IPS-18a (cell line): ENCODE data around the gene MGLL.

ENCODE experiments used
- H3K27ac ChIP-seq: one replicate; pipeline ENCODE4 v1.5.1; 2013; ENCODE audit warnings: low read length
- H3K27me3 ChIP-seq: one replicate; pipeline ENCODE4 v1.6.1; 2013; ENCODE audit warnings: mild to moderate bottlenecking, low read length; ENCODE audit not compliant: control insufficient read depth, insufficient read depth
- H3K36me3 ChIP-seq: one replicate; pipeline ENCODE4 v1.6.1; 2013; ENCODE audit warnings: low read depth, low read length; ENCODE audit not compliant: control insufficient read depth
- H3K4me1 ChIP-seq: one replicate; pipeline ENCODE4 v1.6.1; 2013; ENCODE audit warnings: low read depth, low read length; ENCODE audit not compliant: control insufficient read depth
- H3K4me3 ChIP-seq: one replicate; pipeline ENCODE4 v1.5.1; 2013; ENCODE audit warnings: low read length
- H3K9ac ChIP-seq: one replicate; pipeline ENCODE4 v1.6.1; 2013; ENCODE audit warnings: mild to moderate bottlenecking, low read length, moderate library complexity
- H3K9me3 ChIP-seq: one replicate; pipeline ENCODE4 v1.6.1; 2013; ENCODE audit warnings: low read depth, low read length; ENCODE audit not compliant: control insufficient read depth

The MGLL gene

GRCh38 chr3:127651516-127652172, 170.7 kb downstream of the MGLL start:
- Histone ChIP-seq H3K9ac (no peak overlapping the region), H3K27me3 (no peaks in the 10 kb centered on the region), H3K36me3 (no peaks in the 10 kb centered on the region), H3K4me3 (no peak overlapping the region), H3K9me3 (no peaks in the 10 kb centered on the region), H3K4me1 (no peaks in the 10 kb centered on the region), H3K27ac (no peak overlapping the region)

GRCh38 chr3:127650236-127650635, 172.1 kb downstream of the MGLL start:
- no peak overlapping the region for H3K9ac ChIP-seq
- H3K27ac ChIP-seq: no peak overlapping the region
- H3K4me3 ChIP-seq: no peak overlapping the region
- no peaks in the 10 kb centered on the region for H3K9me3 ChIP-seq
- no peaks in the 10 kb centered on the region for H3K36me3 ChIP-seq
- H3K4me1 ChIP-seq: no peaks in the 10 kb centered on the region
- H3K27me3 ChIP-seq: no peaks in the 10 kb centered on the region

GRCh38 chr3:127647845-127648204, 174.5 kb downstream of the MGLL start:
- Histone ChIP-seq H3K9me3 (no peaks in the 10 kb centered on the region), H3K27ac (no peak overlapping the region), H3K27me3 (no peaks in the 10 kb centered on the region), H3K4me3 (no peak overlapping the region), H3K9ac (no peak overlapping the region), H3K4me1 (no peaks in the 10 kb centered on the region), H3K36me3 (no peaks in the 10 kb centered on the region)

GRCh38 chr3:127647166-127647844, 175.0 kb downstream of the MGLL start:
- Histone ChIP-seq H3K27ac (no peak overlapping the region), H3K9me3 (no peaks in the 10 kb centered on the region), H3K9ac (no peak overlapping the region), H3K36me3 (no peaks in the 10 kb centered on the region), H3K27me3 (no peaks in the 10 kb centered on the region), H3K4me3 (no peak overlapping the region), H3K4me1 (no peaks in the 10 kb centered on the region)

- H3K4me1 ChIP-seq: no peaks in the 10 kb centered on the region
- H3K36me3 ChIP-seq: no peaks in the 10 kb centered on the region
- H3K4me3 ChIP-seq: no peak overlapping the region
- no peaks in the 10 kb centered on the region for H3K27me3 ChIP-seq
- no peaks in the 10 kb centered on the region for H3K9me3 ChIP-seq
- no peak overlapping the region for H3K9ac ChIP-seq
- no peak overlapping the region for H3K27ac ChIP-seq
Measured at GRCh38 chr3:127646501-127647046, 175.7 kb downstream of the MGLL start.

GRCh38 chr3:127645371-127646015, 176.8 kb downstream of the MGLL start:
- Histone ChIP-seq H3K9ac (no peak overlapping the region), H3K9me3 (no peaks in the 10 kb centered on the region), H3K4me3 (no peak overlapping the region), H3K27me3 (no peaks in the 10 kb centered on the region), H3K4me1 (no peaks in the 10 kb centered on the region), H3K36me3 (no peaks in the 10 kb centered on the region), H3K27ac (no peak overlapping the region)

- Histone ChIP-seq H3K27ac (no peak overlapping the region), H3K9me3 (no peaks in the 10 kb centered on the region), H3K27me3 (no peaks in the 10 kb centered on the region), H3K36me3 (peaks cover 2% of the 10 kb centered on the region), H3K4me1 (no peaks in the 10 kb centered on the region), H3K4me3 (no peak overlapping the region), H3K9ac (no peak overlapping the region)
Measured at GRCh38 chr3:127644641-127645370, 177.5 kb downstream of the MGLL start.

GRCh38 chr3:127640042-127640355, 182.3 kb downstream of the MGLL start:
- H3K36me3 ChIP-seq: peaks cover 3% of the 10 kb centered on the region
- H3K9ac ChIP-seq: no peak overlapping the region
- no peaks in the 10 kb centered on the region for H3K4me1 ChIP-seq
- no peaks in the 10 kb centered on the region for H3K27me3 ChIP-seq
- H3K9me3 ChIP-seq: no peaks in the 10 kb centered on the region
- no peak overlapping the region for H3K27ac ChIP-seq
- no peak overlapping the region for H3K4me3 ChIP-seq

- H3K9ac ChIP-seq: no peak overlapping the region
- no peak overlapping the region for H3K4me3 ChIP-seq
- no peaks in the 10 kb centered on the region for H3K4me1 ChIP-seq
Measured at GRCh38 chr3:127639173-127640041, 182.9 kb downstream of the MGLL start.

More at GRCh38 chr3:127639173-127640041, 182.9 kb downstream of the MGLL start:
- H3K36me3 ChIP-seq: peaks cover 3% of the 10 kb centered on the region
- no peaks in the 10 kb centered on the region for H3K9me3 ChIP-seq
- no peaks in the 10 kb centered on the region for H3K27me3 ChIP-seq
- no peak overlapping the region for H3K27ac ChIP-seq
